ENCODE results near the gene DTNB. TPM values are rescaled to one million over a fixed set of nuclear protein-coding genes. Genes with fewer than 3 reads are reported as not detected.

Gene DTNB
- total RNA-seq, 2 experiments from 2014 or later: 20.8 to 25.1 TPM

DNA sequence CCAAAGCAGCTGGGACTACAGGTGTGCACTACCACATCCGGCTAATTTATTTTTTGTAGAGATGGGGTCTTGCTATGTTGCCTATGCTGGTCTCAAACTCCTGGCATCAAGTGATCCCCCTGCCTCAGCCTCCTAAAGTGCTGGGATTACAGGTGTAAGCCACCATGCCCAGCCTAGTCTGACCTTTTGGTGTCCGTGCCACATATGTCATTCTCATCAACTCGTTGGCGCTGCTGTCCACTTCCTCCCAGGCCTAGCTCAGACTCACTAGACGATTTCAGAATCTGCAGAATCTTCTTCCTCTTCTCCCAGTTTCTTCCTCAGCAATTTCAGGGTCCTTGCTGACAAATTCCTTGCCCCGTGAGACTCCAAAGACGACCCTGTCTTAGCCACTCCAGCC lies 291.9 kb downstream of the DTNB start:
- ChIA-PET POLR2A (no interaction called here), CTCF (interaction anchor here (1.3 kb wide), 1 partner anchor 68 kb away, joined by 3 read pairs; no protein-coding TSS in a partner anchor)
- no peak overlapping the region for H3K4me3 Mint-ChIP-seq
- no peak overlapping the region for H3K27ac Mint-ChIP-seq
- peaks cover 11% of the 10 kb centered on the region for H3K9me3 Mint-ChIP-seq
- intact Hi-C loops (cut with micrococcal nuclease): no loop called here
- H3K4me1 Mint-ChIP-seq (ENCODE audit: low read depth): peaks cover 20% of the 10 kb centered on the region
- no peaks in the 10 kb centered on the region for H3K27me3 Mint-ChIP-seq
- peaks cover 12% of the 10 kb centered on the region for H3K36me3 Mint-ChIP-seq
- DNase-seq: peak; percentile 6

DNA sequence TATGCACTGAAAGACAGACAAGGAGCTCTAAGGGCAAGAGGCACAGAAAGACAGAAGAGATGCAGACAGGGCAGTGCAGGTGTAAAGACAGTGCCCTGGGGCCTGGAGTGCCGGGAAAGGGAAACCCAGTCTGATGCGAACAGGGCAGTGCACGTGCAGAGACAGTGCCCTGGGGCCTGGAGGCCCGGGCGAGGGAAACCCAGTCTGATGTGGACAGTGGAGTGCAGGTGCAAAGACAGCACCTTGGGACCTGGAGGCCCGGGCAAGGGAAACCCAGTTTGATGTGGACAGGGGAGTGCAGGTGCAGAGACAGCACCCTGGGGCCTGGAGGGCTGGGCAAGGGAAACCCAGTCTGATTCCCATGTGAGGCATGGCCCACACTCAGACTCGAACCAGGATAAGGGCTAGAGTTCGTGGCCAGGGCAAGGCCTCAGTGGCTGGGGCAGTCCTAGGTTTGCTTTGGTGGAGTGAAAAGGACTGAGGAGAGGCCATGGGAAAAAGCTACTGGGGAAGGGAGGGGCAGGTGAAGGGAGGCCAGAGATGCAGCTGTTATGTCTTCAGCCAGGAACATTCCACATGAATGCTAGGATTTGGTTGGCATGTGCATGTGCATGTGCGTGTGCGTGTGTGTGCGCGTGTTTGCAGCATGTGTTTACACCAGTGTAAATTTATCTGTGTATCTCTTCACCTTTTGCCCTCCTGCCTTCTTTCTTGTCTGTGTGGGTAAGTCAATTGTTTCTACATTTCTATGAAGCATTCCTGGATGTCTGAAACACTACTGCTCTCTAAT lies 292.6 kb downstream of the DTNB start:
- H3K27ac Mint-ChIP-seq: no peak overlapping the region
- POLR2A ChIA-PET: no interaction called here
- DNase-seq: peak; percentile 3
- H3K27me3 Mint-ChIP-seq: no peaks in the 10 kb centered on the region
- H3K36me3 Mint-ChIP-seq: peaks cover 12% of the 10 kb centered on the region
- H3K9me3 Mint-ChIP-seq: peaks cover 11% of the 10 kb centered on the region
- CTCF ChIA-PET: interaction anchor here (0.9 to 1.3 kb wide), 3 partner anchors 19 to 68 kb away, joined by 3 to 4 read pairs (median 4); partner anchors contain the start of gene DNMT3A
- H3K4me1 Mint-ChIP-seq (ENCODE audit: low read depth): peaks cover 27% of the 10 kb centered on the region
- intact Hi-C loops (cut with micrococcal nuclease): no loop called here
- H3K4me3 Mint-ChIP-seq: no peak overlapping the region

DNA sequence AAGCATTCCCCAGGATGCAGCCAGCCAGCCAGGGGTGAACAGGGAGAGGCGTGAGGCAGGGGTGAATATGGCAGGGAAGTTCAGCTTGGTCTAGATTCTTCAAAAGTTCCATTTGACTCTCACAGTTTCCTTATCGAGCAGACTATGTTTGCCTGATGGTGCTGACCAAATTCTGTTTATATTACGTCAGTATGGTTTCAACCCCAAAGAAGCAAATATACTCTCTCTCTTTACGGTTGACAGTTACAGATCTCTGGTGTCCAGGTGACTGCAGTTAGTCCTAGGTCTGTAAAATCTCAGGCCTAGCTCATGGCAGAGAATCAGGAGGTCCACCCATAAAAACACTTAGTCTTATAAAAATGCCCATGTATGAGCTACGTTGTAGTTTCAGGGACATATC lies 293.4 kb downstream of the DTNB start:
- H3K4me1 Mint-ChIP-seq (ENCODE audit: low read depth): peaks cover 27% of the 10 kb centered on the region
- ChIA-PET CTCF (interaction anchor here (0.9 to 1.2 kb wide), 2 partner anchors 18 to 38 kb away, joined by 4 read pairs; partner anchors contain the start of gene DNMT3A), POLR2A (no interaction called here)
- H3K27ac Mint-ChIP-seq: no peak overlapping the region
- H3K36me3 Mint-ChIP-seq: peaks cover 12% of the 10 kb centered on the region
- H3K9me3 Mint-ChIP-seq: peaks cover 11% of the 10 kb centered on the region
- DNase-seq: peak; percentile 8
- intact Hi-C loops (cut with micrococcal nuclease): no loop called here
- no peaks in the 10 kb centered on the region for H3K27me3 Mint-ChIP-seq
- no peak overlapping the region for H3K4me3 Mint-ChIP-seq

DNA sequence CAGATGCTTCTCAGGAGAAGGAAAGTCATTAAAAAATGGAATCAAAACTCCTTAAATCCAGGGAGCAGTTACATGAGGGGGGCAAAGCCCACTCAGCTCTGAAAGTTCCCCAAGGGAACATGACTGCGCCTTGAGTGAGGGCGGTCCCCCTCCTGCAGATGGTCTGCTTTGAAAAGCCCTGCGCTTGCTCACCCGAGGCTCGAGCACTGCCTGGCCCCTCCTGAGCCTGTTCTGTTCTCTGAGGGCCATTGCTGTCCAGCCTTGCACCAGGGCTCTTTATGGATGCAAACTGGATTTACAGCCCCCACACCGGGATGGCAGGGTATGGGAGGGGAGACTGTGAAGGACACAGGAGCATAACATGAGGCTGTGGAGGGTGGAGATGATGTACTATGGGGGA lies 293.8 kb downstream of the DTNB start:
- ChIA-PET CTCF (interaction anchor here (0.9 to 1.2 kb wide), 2 partner anchors 17 to 37 kb away, joined by 4 read pairs; partner anchors contain the start of gene DNMT3A), POLR2A (no interaction called here)
- intact Hi-C loops (cut with micrococcal nuclease): loop anchor here (5.0 kb wide), 1 partner anchor 37 kb away; the partner anchor contains the start of gene DNMT3A
- peaks cover 12% of the 10 kb centered on the region for H3K36me3 Mint-ChIP-seq
- peaks cover 27% of the 10 kb centered on the region for H3K4me1 Mint-ChIP-seq (ENCODE audit: low read depth)
- peak; percentile 2 for DNase-seq
- H3K4me3 Mint-ChIP-seq: no peak overlapping the region
- no peaks in the 10 kb centered on the region for H3K27me3 Mint-ChIP-seq
- H3K27ac Mint-ChIP-seq: no peak overlapping the region
- peaks cover 11% of the 10 kb centered on the region for H3K9me3 Mint-ChIP-seq

DNA sequence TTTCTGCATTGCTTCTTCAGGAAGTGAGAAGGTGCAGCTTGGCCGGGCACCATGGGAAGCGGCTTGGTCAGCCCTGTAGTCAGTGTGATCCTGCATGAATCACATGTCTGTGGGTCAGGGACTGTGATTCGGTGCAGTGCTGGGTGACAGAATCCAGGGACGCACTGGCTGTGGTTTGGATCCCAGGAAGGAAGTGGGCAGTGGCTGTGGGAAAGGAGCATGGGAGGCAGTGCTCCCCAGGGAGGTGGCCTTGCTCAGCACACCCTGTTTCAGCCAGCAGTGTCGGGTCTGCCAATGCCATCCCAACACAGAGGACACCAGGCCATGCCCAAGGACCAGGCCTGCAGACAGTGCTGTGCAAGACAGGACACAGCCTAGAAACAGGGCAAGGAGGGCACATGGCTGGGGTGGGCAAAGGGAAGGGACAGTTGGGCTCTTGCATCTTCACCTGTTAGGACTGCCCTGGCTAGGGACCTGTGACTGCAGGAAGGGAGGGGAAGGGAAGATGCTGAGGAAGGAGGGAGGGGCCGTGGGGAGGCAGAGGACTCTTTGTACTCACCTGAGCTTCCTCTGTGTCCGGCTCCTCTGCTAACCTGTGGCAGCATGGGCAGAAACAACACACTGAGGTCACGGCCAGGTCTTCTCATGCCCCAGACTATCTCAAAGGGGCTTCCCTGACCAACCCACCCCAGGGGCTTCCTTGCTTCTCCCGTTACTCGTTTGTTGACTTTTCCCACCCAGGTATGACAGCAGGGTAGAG lies 294.5 kb downstream of the DTNB start:
- Mint-ChIP-seq H3K36me3 (peaks cover 12% of the 10 kb centered on the region), H3K27ac (no peak overlapping the region), H3K27me3 (no peaks in the 10 kb centered on the region), H3K9me3 (peaks cover 11% of the 10 kb centered on the region), H3K4me1 (ENCODE audit: low read depth) (peaks cover 27% of the 10 kb centered on the region), H3K4me3 (no peak overlapping the region)
- DNase-seq: peak; percentile 8
- intact Hi-C loops (cut with micrococcal nuclease): loop anchor here (5.0 kb wide), 1 partner anchor 37 kb away; the partner anchor contains the start of gene DNMT3A
- POLR2A ChIA-PET: no interaction called here
- CTCF ChIA-PET: interaction anchor here (1.8 to 4.0 kb wide), 2 partner anchors 17 to 74 kb away, joined by 4 to 83 read pairs; no protein-coding TSS in a partner anchor

DNA sequence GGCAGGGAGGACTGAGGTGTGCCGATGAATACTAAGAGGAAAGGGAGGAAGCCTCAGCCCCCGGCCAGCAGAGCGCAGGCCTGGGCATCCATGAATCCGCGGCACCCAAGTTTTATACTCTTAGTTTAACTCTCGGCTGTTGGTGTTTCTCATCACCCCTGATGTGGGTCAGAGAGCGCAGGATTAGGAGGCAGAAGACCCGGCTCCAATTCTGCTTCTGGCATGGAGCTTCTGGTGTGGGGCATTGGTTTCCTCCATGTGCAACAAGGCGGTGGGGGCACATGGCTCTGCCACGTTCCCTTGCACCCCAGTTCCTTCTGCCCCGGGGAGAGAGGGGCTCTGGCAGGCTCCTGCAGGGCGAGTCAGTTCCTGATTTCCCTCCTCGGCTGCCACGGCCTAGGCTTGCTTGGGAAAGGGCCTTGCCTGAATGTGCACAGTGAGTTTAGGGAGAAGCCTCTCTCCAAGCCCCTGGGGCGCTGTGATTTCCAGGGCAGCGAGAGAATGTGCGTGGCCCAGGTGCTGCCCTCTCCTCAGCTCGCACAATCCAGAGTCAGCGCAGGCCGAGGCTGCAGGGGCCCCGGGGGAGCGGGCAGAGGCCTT lies 295.5 kb downstream of the DTNB start:
- Mint-ChIP-seq H3K27ac (peak overlapping the region; percentile 96), H3K4me3 (peak overlapping the region; percentile 50), H3K4me1 (ENCODE audit: low read depth) (peaks cover 27% of the 10 kb centered on the region), H3K9me3 (peaks cover 11% of the 10 kb centered on the region), H3K36me3 (peaks cover 12% of the 10 kb centered on the region), H3K27me3 (no peaks in the 10 kb centered on the region)
- intact Hi-C loops (cut with micrococcal nuclease): loop anchor here (1.0 to 5.0 kb wide), 7 partner anchors 16 to 144 kb away; partner anchors contain the start of gene DNMT3A
- peak; percentile 8 for DNase-seq
- ChIA-PET CTCF (interaction anchor here (0.8 to 4.0 kb wide), 10 partner anchors 8 to 189 kb away, joined by 3 to 83 read pairs (median 8); partner anchors contain the start of gene DNMT3A), POLR2A (interaction anchor here (3.3 kb wide), 1 partner anchor 16 kb away, joined by 18 read pairs; no protein-coding TSS in a partner anchor)

DNA sequence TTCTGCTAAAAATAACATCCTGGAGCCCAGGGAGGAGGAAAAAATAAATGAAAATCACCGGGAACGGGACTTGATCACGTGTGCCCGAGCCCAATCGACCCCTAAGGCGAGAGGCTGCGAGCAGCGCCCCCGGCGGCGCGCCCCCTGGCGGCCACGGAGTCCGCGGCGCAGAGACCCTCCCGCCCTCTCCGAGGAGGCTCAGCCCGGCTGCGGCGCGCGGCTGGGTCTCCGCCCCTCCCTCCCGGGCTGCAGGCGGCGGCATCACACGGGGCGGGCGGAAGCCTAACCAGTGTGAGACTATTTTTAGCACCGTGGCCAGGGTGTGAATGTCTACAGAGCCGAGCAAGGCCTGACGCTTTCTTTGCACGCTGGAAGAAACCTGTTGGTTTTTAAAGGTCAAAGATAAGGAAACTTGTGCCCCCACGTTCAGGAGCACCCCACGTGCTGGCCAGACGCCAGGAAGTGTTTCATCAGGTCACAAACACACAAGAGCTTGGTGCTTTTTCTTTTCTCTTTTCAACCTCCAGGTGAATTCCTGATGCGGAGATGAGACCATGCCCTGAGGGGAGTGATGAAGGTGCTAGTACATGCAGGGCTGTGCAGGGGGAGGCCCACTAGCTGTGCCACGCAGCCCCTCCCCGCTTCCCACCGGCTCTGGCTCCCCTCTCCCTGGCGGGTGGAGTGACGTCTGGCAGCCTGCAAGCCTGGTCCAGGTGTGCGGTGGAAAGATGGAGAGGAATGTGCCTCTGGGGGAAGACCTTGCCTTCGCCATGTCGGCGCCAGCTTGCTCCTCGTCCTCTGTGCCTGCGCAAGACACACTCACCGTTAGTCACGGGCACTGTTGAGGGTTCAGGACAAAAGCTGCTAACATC lies 296.4 kb downstream of the DTNB start:
- ChIA-PET POLR2A (interaction anchor here (1.0 to 3.3 kb wide), 2 partner anchors 15 to 104 kb away, joined by 3 to 18 read pairs; no protein-coding TSS in a partner anchor), CTCF (interaction anchor here (0.7 to 4.0 kb wide), 32 partner anchors 9 to 190 kb away, joined by 3 to 83 read pairs (median 4); partner anchors contain the start of gene DNMT3A)
- intact Hi-C loops (cut with micrococcal nuclease): loop anchor here (1.0 to 5.0 kb wide), 7 partner anchors 15 to 145 kb away; partner anchors contain the start of gene DNMT3A
- Mint-ChIP-seq H3K4me3 (peak overlapping the region; percentile 50), H3K9me3 (peaks cover 11% of the 10 kb centered on the region), H3K27ac (peak overlapping the region; percentile 96), H3K36me3 (peaks cover 12% of the 10 kb centered on the region), H3K4me1 (ENCODE audit: low read depth) (peaks cover 27% of the 10 kb centered on the region), H3K27me3 (no peaks in the 10 kb centered on the region)
- DNase-seq: peak; percentile 96

DNA sequence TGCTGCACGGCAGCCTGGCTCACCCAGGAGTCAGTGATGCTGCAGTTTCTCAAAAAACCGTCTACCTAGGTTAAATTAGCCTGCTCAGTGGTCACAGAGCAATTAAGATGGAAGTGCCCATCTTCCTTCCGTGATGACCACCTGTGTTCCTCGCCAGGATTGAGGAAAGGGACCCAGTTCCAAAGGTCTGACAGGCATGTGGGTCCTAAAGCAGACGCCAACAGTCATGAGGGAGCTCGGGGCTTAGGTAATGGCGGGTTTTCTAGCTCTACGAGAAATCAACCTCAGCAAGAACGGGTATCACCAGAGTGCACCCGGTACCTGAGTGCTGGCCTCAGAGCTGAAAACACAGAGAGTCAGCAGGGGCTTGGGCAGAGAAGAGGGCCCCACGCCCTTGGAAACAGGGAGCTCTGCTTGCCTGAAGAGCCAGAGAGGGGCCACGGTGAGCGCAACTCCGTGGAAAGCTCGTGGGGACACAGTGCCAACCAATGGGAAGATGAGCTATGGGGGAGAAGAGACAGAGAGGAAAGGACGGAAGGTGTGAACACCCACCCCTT lies 297.3 kb downstream of the DTNB start:
- H3K4me3 Mint-ChIP-seq: peak overlapping the region; percentile 37
- intact Hi-C loops (cut with micrococcal nuclease): loop anchor here (2.0 to 5.0 kb wide), 3 partner anchors 34 to 103 kb away; partner anchors contain the start of gene DNMT3A
- ChIA-PET CTCF (interaction anchor here (0.7 to 4.0 kb wide), 30 partner anchors 8 to 198 kb away, joined by 3 to 83 read pairs (median 4); partner anchors contain the start of gene DNMT3A), POLR2A (interaction anchor here (1.0 to 3.3 kb wide), 2 partner anchors 14 to 103 kb away, joined by 3 to 18 read pairs; no protein-coding TSS in a partner anchor)
- H3K27ac Mint-ChIP-seq: peak overlapping the region; percentile 77
- peaks cover 27% of the 10 kb centered on the region for H3K4me1 Mint-ChIP-seq (ENCODE audit: low read depth)
- no peak for DNase-seq
- peaks cover 12% of the 10 kb centered on the region for H3K36me3 Mint-ChIP-seq
- H3K9me3 Mint-ChIP-seq: peaks cover 11% of the 10 kb centered on the region
- H3K27me3 Mint-ChIP-seq: no peaks in the 10 kb centered on the region

DNA sequence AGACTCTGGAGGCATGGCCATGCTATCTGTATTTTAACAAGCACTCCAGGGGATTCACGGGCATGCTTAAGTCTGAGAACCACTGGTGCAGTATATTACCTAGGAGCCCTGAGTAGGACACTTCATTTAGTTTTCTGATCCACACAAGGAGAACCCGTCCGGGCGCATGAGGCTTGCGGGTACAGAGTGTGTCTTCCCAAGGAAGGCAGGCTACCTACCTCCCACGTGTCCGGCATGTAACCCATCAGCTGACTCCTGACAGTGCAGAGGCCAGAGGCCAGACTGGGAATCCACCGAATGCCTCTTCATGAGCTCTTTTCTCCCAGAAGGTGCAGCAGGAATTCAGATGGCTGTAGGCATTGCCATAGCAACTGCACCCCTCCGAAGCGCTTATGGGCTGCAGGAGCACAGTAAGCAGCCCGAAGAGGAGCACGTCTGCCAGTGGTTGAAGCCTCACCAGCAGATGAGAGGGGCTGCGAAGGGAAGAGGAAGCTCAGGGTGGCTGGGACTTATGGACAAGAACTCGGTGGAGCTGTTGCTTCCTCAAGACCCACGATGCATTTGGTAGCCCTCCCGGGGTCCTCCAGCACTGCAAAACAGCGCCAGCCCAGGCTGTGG lies 297.9 kb downstream of the DTNB start:
- Mint-ChIP-seq H3K4me3 (no peak overlapping the region), H3K36me3 (peaks cover 12% of the 10 kb centered on the region), H3K27ac (no peak overlapping the region), H3K27me3 (no peaks in the 10 kb centered on the region), H3K9me3 (peaks cover 11% of the 10 kb centered on the region), H3K4me1 (ENCODE audit: low read depth) (peaks cover 27% of the 10 kb centered on the region)
- intact Hi-C loops (cut with micrococcal nuclease): loop anchor here (5.0 kb wide), 1 partner anchor 33 kb away; the partner anchor contains the start of gene DNMT3A
- ChIA-PET POLR2A (interaction anchor here (3.3 kb wide), 1 partner anchor 13 kb away, joined by 18 read pairs; no protein-coding TSS in a partner anchor), CTCF (interaction anchor here (0.8 to 4.0 kb wide), 21 partner anchors 7 to 199 kb away, joined by 3 to 83 read pairs (median 5); partner anchors contain the start of gene DNMT3A)
- no peak for DNase-seq

DNA sequence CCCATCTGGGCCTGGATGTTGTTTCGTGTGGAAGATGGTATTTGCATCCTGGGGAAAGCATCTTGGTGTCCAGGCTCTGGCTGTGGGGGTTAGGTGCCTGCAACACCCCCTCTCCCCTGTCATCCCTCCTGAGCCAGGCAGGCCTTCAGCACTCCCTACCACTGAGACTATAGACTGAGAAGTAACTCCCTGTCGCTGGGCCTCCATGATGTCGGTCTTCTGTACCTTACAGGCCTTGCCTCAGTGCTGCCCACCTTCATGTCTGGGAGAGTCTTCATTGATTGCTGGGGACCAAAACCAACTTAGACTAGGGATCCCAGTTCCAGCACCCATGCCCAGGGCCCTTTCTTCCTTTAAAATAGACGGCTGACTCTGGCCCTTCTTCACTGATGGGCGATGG lies 298.6 kb downstream of the DTNB start:
- no peak for DNase-seq
- Mint-ChIP-seq H3K4me3 (no peak overlapping the region), H3K27me3 (no peaks in the 10 kb centered on the region), H3K36me3 (peaks cover 12% of the 10 kb centered on the region), H3K27ac (no peak overlapping the region), H3K9me3 (peaks cover 10% of the 10 kb centered on the region), H3K4me1 (ENCODE audit: low read depth) (peaks cover 26% of the 10 kb centered on the region)
- CTCF ChIA-PET: interaction anchor here (1.1 to 4.0 kb wide), 4 partner anchors 9 to 43 kb away, joined by 4 to 83 read pairs (median 14); no protein-coding TSS in a partner anchor
- intact Hi-C loops (cut with micrococcal nuclease): loop anchor here (5.0 kb wide), 1 partner anchor 33 kb away; the partner anchor contains the start of gene DNMT3A
- POLR2A ChIA-PET: interaction anchor here (3.3 kb wide), 1 partner anchor 12 kb away, joined by 18 read pairs; no protein-coding TSS in a partner anchor
